Kidney capillary endothelial cell (primary cell): ENCODE data around the gene HEMK1.
A peak's percentile ranks its signal among the peaks of the same experiment; 100 is the strongest.

Experiments used
- DNase-seq: peaks from one replicate; pipeline ENCODE4 v3.0.0-alpha.2; 2018; ENCODE audit warnings: low spot score

The HEMK1 gene

GRCh38 chr3:50616003-50616769 lies 46.9 kb downstream of the HEMK1 start:
- DNase-seq: peak; percentile 87

- DNase-seq: peak; percentile 70
Observed at GRCh38 chr3:50616770-50617095, 47.4 kb downstream of the HEMK1 start.

GRCh38 chr3:50617096-50617791 lies 47.9 kb downstream of the HEMK1 start, which contains the start of gene MAPKAPK3:
MAPKAPK3 (plus strand) TSS chr3:50617151; CDS start chr3:50617566, 415 bp downstream.
- DNase-seq: no peak

DNA sequence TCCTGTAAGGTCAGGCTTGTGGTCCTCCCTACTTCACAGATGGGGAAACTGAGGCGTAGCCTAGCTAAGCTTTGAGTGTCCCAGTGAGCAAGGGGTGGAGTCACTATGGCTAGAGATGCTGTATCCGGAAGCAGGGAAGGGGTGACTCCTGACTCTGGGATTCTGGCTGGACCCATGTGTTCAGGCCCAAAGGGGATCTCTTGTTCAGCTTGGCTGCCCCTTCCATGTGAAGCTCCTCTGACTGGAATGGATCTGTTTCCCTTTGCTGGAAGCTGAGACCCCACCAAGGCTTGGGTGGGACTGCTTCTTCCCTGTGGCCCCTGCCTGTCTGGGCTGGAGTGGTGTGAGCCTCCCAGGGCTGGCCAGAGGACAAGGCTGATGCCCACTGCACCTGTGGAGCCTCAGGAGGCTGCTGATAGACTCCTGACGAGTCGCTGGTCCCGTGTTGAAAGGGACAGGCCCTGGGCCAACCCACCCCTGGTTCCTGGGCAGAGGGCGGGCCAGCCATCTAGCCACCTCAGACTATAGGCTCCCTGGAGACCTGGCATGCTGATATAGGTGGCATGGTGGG lies 48.7 kb downstream of the HEMK1 start:
- DNase-seq: no peak

DNA sequence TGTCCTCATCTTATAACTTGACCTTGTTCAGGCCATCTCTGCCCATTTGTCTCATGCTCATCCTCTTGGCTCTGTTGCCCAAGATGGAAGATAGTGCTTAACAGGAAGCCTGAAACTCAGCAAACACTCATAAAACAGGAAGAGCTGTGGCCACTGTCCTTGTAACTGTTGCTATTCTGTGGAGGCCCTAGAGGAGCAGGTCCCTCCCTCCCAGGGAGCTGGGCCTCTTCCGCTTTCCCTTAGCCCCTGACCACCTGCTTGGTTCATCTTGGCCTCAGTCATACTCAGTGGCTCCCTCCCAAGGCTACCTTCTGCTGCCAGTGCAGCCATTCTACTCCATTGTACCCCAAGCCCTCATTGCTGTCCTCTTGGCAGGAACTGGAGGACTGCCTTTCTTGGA lies 51.1 kb downstream of the HEMK1 start:
- no peak for DNase-seq

- DNase-seq: no peak
Observed at GRCh38 chr3:50620820-50621219, 51.5 kb downstream of the HEMK1 start.

GRCh38 chr3:50622881-50623280 lies 53.6 kb downstream of the HEMK1 start:
- DNase-seq: no peak

- DNase-seq: peak; percentile 23
Observed at GRCh38 chr3:50623840-50624474, 54.6 kb downstream of the HEMK1 start.

- DNase-seq: no peak
Observed at GRCh38 chr3:50624634-50625033, 55.3 kb downstream of the HEMK1 start.

GRCh38 chr3:50625231-50626182 lies 56.2 kb downstream of the HEMK1 start:
- no peak for DNase-seq

GRCh38 chr3:50626401-50626800 lies 57.1 kb downstream of the HEMK1 start:
- no peak for DNase-seq

DNA sequence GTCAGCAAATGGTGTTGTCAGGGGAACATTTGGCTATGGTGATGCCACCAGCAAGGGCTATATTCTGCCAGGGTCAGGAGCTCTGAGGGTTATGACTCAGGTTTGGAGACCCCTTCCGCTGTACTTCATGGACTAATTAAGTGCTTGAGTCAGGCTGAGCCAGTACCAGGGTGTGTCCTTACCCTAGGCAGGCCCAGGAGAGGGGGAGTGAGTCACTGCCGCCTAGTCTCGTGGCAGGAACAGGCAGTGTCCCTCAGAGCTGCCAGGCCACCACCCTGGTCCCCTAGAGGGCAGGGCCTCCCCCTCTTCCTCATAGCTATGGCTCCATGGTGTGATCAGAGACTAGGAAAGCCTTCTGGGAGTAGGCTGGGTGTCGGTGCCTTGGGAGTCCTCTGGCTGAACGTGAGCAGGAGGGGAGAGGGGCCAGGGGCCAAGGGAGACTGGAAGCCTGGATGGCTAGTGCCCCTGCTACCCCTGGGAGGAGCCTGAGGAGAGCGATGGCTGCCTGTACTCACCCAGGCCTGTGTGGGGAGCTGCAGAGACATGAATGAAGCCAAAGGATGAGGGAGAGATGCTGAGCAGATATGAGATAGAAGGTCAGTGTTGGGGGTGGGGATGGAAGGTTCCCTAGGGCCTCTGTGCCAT lies 58.2 kb downstream of the HEMK1 start:
- peak; percentile 17 for DNase-seq

- DNase-seq: no peak
Observed at GRCh38 chr3:50628601-50629000, 59.3 kb downstream of the HEMK1 start.

GRCh38 chr3:50630394-50630793 lies 61.1 kb downstream of the HEMK1 start:
- no peak for DNase-seq

DNA sequence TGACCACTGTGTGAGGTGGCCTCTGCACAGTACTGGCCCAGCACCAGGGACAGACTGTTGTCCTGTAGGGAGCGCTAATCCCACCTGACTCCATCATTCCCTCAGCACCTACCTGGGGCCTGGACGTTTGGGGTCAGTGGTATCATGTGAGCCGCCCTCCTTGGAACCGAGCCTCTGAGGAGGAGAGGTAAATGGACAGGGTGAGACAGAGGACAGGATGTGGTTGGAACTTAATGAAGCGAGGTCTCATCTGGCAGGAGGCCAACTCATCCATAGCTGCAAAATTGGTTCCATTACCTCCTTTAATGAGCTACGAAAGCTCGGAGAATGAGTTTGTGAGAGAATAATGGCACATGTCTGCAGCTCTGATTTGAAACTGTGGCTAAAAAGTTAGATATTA lies 61.6 kb downstream of the HEMK1 start:
- no peak for DNase-seq

GRCh38 chr3:50632450-50632849 lies 63.1 kb downstream of the HEMK1 start:
- DNase-seq: no peak

DNA sequence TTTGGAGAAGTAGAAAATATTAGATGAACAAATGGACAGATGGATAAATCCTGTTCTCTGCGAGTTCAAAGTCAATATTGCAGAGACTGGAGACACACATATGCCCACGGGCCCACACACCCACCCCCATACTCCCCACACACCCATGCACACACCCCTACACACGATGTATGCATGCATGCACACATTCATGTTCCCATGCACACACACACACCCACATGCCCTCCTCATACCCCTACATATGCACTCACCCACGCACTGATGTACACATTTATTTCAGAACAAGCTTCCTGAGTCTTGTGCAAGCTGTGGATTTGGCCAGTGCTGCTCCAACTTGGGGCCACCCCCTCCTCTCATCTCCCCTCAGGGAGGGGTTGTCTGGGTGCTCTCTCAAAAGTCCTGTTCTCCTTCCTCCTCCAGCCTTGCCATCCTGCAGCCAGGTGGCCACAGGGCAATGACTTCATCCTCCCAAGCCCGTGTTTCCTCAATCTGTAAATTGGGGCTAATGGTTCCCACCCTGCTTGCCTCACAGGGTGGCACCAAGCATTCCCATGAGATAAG lies 64.0 kb downstream of the HEMK1 start:
- no peak for DNase-seq

- DNase-seq: no peak
Observed at GRCh38 chr3:50635066-50635465, 65.7 kb downstream of the HEMK1 start.

DNA sequence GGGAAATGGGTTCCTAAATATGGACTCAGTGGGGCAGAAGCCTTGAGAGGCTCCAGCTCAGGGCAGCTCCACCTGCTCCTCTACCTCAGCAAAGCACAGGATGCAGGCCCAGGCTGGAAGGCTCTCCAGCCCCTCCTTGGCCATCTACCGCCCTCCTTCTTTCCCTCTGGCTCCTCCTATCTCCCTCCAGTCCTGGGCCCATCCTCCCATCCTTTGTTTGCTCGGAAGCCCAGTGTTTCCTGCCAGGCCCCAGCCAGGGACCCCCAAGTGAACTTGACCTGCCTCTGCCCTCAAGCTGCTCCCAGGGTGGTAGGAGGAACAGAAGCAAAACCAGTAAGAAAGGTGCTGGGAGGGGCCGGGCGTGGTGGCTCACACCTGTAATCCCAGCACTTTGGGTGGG lies 67.7 kb downstream of the HEMK1 start:
- DNase-seq: no peak

GRCh38 chr3:50637945-50638344 lies 68.6 kb downstream of the HEMK1 start:
- DNase-seq: no peak

- DNase-seq: no peak
Observed at GRCh38 chr3:50639055-50639494, 69.8 kb downstream of the HEMK1 start.
